Epithelial cell of esophagus (primary cell): ENCODE measurements around the gene DBP.
"Not testable (repeated sequence)": the region's sequence is repeated elsewhere in the genome, so short reads cannot be mapped to it uniquely, and the experiment has no call there.

ENCODE experiments used
- DNase-seq: peaks from one replicate; pipeline ENCODE4 v3.0.0; 2010; ENCODE audit warnings: low read depth
- H3K4me3 ChIP-seq: 2 replicates; pipeline ENCODE4 v1.5.1; 2011; ENCODE audit warnings: mild to moderate bottlenecking, low read length, control low read depth
- CTCF ChIP-seq: IDR thresholded peaks from 2 replicates; pipeline ENCODE4 v1.5.1; 2011; ENCODE audit warnings: low read depth, mild to moderate bottlenecking, low read length, control low read depth, inconsistent platforms; ENCODE audit not compliant: insufficient read depth; ENCODE audit errors: missing control alignments

Gene DBP

GRCh38 chr19:48664476-48664875, 27.3 kb upstream of the DBP start:
- no peak for DNase-seq
- H3K4me3 ChIP-seq = no peak overlapping the region
- TF ChIP-seq CTCF = no peak

- no peak for DNase-seq
- TF ChIP-seq CTCF = no peak
Measured at GRCh38 chr19:48663667-48664066, 26.5 kb upstream of the DBP start.

GRCh38 chr19:48661711-48662090, 24.5 kb upstream of the DBP start:
- TF ChIP-seq CTCF = no peak
- H3K4me3 ChIP-seq = no peak overlapping the region
- no peak for DNase-seq

More at GRCh38 chr19:48663667-48664066, 26.5 kb upstream of the DBP start:
- H3K4me3 ChIP-seq = no peak overlapping the region

GRCh38 chr19:48660852-48661710, 23.9 kb upstream of the DBP start:
- DNase-seq = peak; percentile 83
- no peak overlapping the region for H3K4me3 ChIP-seq

GRCh38 chr19:48659768-48660167, 22.6 kb upstream of the DBP start:
- no peak for TF ChIP-seq CTCF
- no peak overlapping the region for H3K4me3 ChIP-seq
- peak; percentile 78 for DNase-seq

More at GRCh38 chr19:48660852-48661710, 23.9 kb upstream of the DBP start:
- TF ChIP-seq CTCF = no peak

- no peak for DNase-seq
- TF ChIP-seq CTCF = no peak
- no peak overlapping the region for H3K4me3 ChIP-seq
Measured at GRCh38 chr19:48658483-48658882, 21.3 kb upstream of the DBP start.

GRCh38 chr19:48657828-48658227, 20.6 kb upstream of the DBP start:
- not testable (repeated sequence) for H3K4me3 ChIP-seq, DNase-seq
